AG09309 (cell line): ENCODE data around the gene CACNA1C.
A peak's percentile ranks its signal among the peaks of the same experiment; 100 is the strongest.

Source experiments
- DNase-seq: peaks from one replicate; pipeline ENCODE4 v3.0.0-alpha.2; 2010; ENCODE audit warnings: low read depth
- H3K4me3 ChIP-seq: 2 replicates; pipeline ENCODE4 v1.5.1; 2011; ENCODE audit warnings: mild to moderate bottlenecking, low read depth, low read length, moderate library complexity; ENCODE audit not compliant: control insufficient read depth
- CTCF ChIP-seq: IDR thresholded peaks from 2 replicates; pipeline ENCODE4 v1.5.1; 2011; ENCODE audit warnings: mild to moderate bottlenecking, low read depth, low read length, inconsistent platforms; ENCODE audit not compliant: insufficient read depth, control insufficient read depth; ENCODE audit errors: missing control alignments

The CACNA1C gene

GRCh38 chr12:2082321-2082720 is 29.5 kb downstream of the CACNA1C start:
- no peak for TF ChIP-seq CTCF
- no peak for DNase-seq
- H3K4me3 ChIP-seq = no peak overlapping the region

GRCh38 chr12:2083008-2083407 is 30.2 kb downstream of the CACNA1C start:
- TF ChIP-seq CTCF = no peak
- DNase-seq = no peak

GRCh38 chr12:2083561-2083960 is 30.8 kb downstream of the CACNA1C start:
- DNase-seq = no peak
- TF ChIP-seq CTCF = no peak
- no peak overlapping the region for H3K4me3 ChIP-seq

More at GRCh38 chr12:2083008-2083407, 30.2 kb downstream of the CACNA1C start:
- no peak overlapping the region for H3K4me3 ChIP-seq

- no peak overlapping the region for H3K4me3 ChIP-seq
- no peak for TF ChIP-seq CTCF
- no peak for DNase-seq
Observed at GRCh38 chr12:2084553-2085296, 31.9 kb downstream of the CACNA1C start.

- TF ChIP-seq CTCF = no peak
- DNase-seq = no peak
- H3K4me3 ChIP-seq = no peak overlapping the region
Observed at GRCh38 chr12:2092354-2092753, 39.6 kb downstream of the CACNA1C start.

GRCh38 chr12:2092890-2093289 is 40.1 kb downstream of the CACNA1C start:
- no peak for TF ChIP-seq CTCF
- DNase-seq = peak; percentile 59
- no peak overlapping the region for H3K4me3 ChIP-seq

- DNase-seq = no peak
- TF ChIP-seq CTCF = no peak
- no peak overlapping the region for H3K4me3 ChIP-seq
Observed at GRCh38 chr12:2094597-2094996, 41.8 kb downstream of the CACNA1C start.
